Stimulated activated CD8-positive, alpha-beta memory T cell treated with anti-CD3 and anti-CD28 coated beads, Interleukin-4, amount 100 ng/mL, for 1 hour (primary cell): Measurements from ENCODE around the gene BANP.
"Not testable (repeated sequence)": the region's sequence is repeated elsewhere in the genome, so short reads cannot be mapped to it uniquely, and the experiment has no call there.

Source experiments
- DNase-seq, 2 donors: peaks; one replicate each; pipeline ENCODE4 v3.0.0-alpha.2; 2020; ENCODE audit warnings: low read depth in 2 of 2, low spot score in 1 of 2

The BANP gene

DNA sequence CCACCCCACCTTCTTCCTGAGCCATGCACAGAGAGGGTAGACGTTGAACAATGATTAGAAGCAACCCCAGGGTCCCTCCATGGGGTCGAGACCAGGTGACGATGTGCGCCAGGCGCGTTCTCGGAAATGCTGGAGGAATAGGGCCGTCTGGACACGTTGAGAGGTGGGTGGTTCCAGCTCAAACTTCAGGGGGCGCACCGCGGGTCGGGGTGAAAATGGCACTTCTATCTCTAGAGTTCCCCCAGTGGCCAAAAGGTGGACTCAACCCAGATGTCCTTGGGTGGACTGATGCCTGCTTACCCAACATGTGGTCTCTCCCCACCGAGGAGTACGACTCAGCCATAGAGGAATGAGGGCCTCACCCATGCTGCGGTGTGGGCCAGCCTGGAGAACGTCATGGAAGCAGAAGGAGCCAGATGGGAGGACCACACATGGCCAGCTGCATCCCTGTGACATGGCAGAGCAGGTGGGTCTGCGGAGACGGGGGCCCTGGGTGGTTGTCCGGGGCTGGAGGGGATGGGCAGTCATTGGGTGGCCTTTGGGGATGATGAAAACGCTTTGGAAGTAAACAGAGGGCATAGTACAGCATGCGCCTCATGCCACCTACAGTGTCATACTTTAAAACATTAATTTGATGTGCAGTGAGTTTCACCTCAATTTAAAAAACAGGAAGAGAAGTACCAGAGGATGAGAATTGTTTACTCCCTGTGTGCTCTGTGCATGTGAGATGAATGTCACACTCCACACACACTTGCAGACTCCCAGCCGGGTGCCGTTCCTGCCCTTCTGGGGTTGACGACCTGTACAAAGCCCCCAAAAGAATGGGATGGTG is 147.7 kb downstream of the BANP start:
- DNase-seq, result not testable (repeated sequence)

- DNase-seq, result no peak
Observed at GRCh38 chr16:88099563-88099890, 148.3 kb downstream of the BANP start.

GRCh38 chr16:88099956-88100355 is 148.7 kb downstream of the BANP start:
- DNase-seq, result not testable (repeated sequence)

DNA sequence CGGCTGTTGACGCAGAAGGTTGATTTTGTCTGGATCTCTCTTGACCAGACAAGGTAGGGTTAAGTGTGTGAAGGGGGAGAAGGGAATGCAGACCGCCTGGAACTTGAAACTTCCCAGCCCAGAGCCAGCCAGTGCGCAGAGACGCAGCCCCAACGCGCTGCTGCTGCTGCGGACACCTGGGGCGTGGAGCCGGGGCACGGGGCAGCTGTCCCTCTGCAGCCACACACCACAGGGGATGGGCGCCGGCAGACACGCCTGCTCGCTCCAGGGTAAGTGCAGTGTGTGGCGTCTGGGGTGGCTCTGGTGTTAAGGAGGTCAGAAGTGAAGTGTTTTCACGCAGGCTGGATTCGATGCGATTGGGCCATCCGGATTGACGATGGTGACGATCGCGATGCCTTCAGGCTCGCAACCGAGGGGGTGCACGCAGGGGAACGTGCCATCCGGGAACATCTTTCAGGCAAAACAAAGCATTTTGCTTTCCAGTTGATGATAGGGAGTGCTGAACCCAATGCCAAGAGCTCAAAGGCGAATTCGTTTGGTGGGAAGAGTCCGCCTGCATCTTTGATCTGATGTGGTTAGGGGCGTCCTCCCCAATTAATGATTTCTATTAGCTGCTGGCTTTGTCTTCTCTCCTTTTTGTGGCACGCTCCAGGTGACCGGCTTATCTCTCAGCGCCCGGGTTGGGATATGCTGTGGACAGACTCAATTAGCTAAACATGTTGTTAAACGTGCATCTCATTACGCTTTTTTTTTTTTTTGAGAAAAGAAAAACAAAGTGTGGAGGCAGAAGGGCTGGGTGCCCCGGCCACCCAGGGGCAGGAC is 149.8 kb downstream of the BANP start:
- DNase-seq, result not testable (repeated sequence)

- not testable (repeated sequence) for DNase-seq
Observed at GRCh38 chr16:88101623-88102105, 150.4 kb downstream of the BANP start.

- DNase-seq, result no peak
Observed at GRCh38 chr16:88102597-88102996, 151.4 kb downstream of the BANP start.

- no peak for DNase-seq
Observed at GRCh38 chr16:88103011-88103410, 151.8 kb downstream of the BANP start.

- no peak for DNase-seq
Observed at GRCh38 chr16:88103581-88104188, 152.5 kb downstream of the BANP start.

- not testable (repeated sequence) for DNase-seq
Observed at GRCh38 chr16:88104363-88104762, 153.1 kb downstream of the BANP start.

- DNase-seq, result not testable (repeated sequence)
Observed at GRCh38 chr16:88105574-88106140, 154.4 kb downstream of the BANP start.

DNA sequence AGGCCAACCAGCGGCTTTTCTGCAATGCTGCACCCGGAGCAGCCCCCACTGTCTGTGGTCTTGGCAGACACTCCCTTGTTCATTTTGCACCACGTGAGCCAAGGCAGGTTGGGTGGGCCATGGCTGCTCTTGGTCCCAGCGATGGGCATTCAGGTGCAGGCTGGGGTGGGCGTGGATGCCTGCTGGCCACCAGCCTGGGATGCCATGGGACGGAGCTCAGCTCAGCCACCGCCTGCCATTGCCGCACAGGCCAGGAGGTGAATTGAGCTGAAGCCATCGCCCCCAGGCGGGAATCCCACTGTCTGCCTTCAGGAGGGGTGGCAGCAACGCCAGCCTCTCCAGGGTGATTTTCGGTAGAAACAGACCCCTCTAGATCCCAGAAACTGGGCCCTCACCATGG is 155.3 kb downstream of the BANP start:
- DNase-seq, result not testable (repeated sequence)

- DNase-seq, result no peak
Observed at GRCh38 chr16:88108762-88109161, 157.5 kb downstream of the BANP start.

- DNase-seq, result not testable (repeated sequence)
Observed at GRCh38 chr16:88109726-88110621, 158.7 kb downstream of the BANP start.

DNA sequence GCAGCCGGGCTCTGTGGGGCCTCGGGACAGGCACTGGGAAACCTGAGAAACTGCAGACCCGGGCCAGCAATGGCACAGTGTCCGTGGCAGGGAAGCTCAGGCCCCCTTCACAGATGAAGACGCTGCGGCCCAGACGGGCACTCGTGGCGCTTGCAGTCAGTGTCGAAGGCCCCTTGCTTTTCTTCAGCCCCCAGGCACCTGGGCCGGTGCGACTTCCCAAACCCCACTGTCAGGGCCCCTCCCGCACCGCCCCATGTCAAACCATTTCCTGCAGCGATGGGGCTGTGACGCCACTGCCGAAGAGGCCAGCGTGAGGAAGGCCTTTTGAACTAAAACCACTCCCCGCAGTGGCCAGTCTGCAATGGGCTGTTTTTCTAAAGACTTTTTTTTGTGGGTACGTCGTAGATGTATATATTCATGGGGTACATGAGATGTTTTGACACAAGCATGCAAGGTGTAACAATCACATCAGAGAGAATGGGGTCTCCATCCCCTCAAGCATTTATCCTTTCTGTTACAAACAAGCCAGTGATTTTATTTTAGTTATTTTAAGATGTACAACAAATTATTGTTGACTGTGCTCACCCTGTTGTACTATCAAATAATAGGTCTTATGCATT is 159.8 kb downstream of the BANP start:
- not testable (repeated sequence) for DNase-seq

DNA sequence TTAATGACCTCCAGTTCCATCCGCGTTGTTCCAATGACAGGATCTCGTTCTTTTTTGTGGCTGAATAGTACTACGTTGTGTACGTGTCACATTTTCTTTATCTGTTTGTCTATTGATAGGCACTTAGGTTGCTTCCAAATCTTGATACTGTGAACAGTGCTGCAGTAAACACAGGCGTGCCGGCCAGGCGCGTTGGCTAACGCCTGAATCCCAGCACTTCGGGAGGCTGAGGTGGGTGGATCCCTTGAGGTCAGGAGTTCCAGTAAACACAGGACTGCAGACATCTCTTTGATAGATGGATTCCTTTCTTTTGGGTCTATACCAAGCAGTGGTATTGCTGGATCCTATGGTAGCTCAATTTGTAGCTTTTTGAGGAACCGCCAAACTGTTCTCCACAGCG is 160.7 kb downstream of the BANP start:
- DNase-seq, result not testable (repeated sequence)

- DNase-seq, result no peak
Observed at GRCh38 chr16:88113545-88114045, 162.4 kb downstream of the BANP start.

- not testable (repeated sequence) for DNase-seq
Observed at GRCh38 chr16:88114541-88115228, 163.5 kb downstream of the BANP start.

DNA sequence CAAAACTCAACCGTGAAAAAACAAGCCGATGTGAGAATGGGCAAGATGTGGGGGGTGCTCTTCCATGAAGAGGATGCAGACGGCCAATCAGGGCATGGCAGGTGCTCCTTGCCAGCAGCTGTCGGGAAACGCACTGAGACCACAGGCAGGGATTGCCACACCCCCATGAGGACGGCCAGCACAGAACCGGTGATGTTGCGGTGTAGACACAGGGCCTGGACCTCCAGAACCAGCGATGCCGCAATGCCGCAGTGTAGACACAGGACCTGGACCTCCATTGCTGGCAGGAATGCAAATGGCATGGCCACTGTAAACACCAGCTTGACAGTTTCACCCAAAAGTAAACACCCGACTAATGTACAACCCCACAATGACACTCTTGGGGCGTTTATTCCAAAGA is 164.9 kb downstream of the BANP start:
- DNase-seq, result no peak

- DNase-seq, result no peak
Observed at GRCh38 chr16:88117476-88117868, 166.2 kb downstream of the BANP start.
